Esophagus muscularis mucosa (tissue), 4 donors: Measurements from ENCODE around the gene PLXNA3.

ENCODE experiments used
- EP300 ChIP-seq: sonication (generic); formaldehyde crosslinking; IDR thresholded peaks from one replicate; pipeline ENCODE4 v1.6.1; 2017; ENCODE audit warnings: antibody characterized with exemption
- POLR2A ChIP-seq: fragments of 450-650 bp; IDR thresholded peaks from one replicate; pipeline ENCODE4 v1.6.1; 2017; ENCODE audit warnings: antibody characterized with exemption, moderate library complexity, mild to moderate bottlenecking, low read depth
- POLR2AphosphoS5 ChIP-seq, 2 donors: sonication (generic); formaldehyde crosslinking; IDR thresholded peaks; one replicate each; pipeline ENCODE4 v1.6.1; 2017; ENCODE audit warnings: antibody characterized with exemption in 2 of 2
- TF ChIP-seq, protein P1 (sequence below), 3 experiments: fragments of 200-600 bp in 2 of 3; fragments of 450-650 bp in 1 of 3; sonication (generic) in 2 of 3; IDR thresholded peaks; one replicate each; pipeline ENCODE4 v1.5.1; 2017 to 2019; ENCODE audit warnings: antibody characterized with exemption in 3 of 3, mild to moderate bottlenecking in 2 of 3, moderate library complexity in 1 of 3

DNA sequence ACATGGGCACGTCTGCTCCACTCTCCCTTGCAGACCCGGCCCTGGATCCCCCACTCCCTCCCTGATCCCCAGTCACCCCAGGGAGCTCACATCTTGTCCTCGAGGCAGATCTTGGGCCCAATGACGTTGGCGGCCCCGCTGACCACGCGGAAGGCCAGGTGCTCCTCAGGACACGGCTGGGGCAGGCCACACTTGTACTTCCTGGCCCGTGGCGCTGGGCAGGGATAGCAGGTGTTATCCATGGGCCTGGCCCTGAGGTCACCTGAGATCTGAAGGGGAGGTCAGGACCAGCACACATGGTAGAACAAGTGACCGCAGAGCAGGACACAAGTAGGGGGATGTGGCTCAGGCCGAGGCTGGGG is 50.3 kb downstream of the PLXNA3 start:
- TF ChIP-seq, protein P1, sequence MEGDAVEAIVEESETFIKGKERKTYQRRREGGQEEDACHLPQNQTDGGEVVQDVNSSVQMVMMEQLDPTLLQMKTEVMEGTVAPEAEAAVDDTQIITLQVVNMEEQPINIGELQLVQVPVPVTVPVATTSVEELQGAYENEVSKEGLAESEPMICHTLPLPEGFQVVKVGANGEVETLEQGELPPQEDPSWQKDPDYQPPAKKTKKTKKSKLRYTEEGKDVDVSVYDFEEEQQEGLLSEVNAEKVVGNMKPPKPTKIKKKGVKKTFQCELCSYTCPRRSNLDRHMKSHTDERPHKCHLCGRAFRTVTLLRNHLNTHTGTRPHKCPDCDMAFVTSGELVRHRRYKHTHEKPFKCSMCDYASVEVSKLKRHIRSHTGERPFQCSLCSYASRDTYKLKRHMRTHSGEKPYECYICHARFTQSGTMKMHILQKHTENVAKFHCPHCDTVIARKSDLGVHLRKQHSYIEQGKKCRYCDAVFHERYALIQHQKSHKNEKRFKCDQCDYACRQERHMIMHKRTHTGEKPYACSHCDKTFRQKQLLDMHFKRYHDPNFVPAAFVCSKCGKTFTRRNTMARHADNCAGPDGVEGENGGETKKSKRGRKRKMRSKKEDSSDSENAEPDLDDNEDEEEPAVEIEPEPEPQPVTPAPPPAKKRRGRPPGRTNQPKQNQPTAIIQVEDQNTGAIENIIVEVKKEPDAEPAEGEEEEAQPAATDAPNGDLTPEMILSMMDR (IDR thresholded peaks at IDR 0.05), result no peak
- TF ChIP-seq POLR2AphosphoS5 (IDR thresholded peaks at IDR 0.05) (no peak), EP300 (no peak), POLR2A (no peak)
